Measurements from ENCODE around the gene YIPF3. TPM values are rescaled to one million over a fixed set of nuclear protein-coding genes. Genes with fewer than 3 reads are reported as not detected.
"Not testable (repeated sequence)": the region's sequence is repeated elsewhere in the genome, so short reads cannot be mapped to it uniquely, and the experiment has no call there.

YIPF3 gene
- total and polyA plus RNA-seq, 2 donors from 2014 or later, result 107 to 114 TPM

GRCh38 chr6:43467752-43468151, 49.0 kb downstream of the YIPF3 start:
- Histone ChIP-seq H3K4me1 (ENCODE audit: control insufficient read depth in 2 of 3, insufficient read depth in 2 of 3, low read depth in 1 of 3, low read length in 3 of 3) (no peaks in the 10 kb centered on the region), H3K27ac (ENCODE audit: low read depth in 2 of 2, low read length in 2 of 2) (no peak overlapping the region), H3K27me3 (ENCODE audit: control insufficient read depth, insufficient read depth, low read length) (no peaks in the 10 kb centered on the region), H3K4me3 (ENCODE audit: low read length in 3 of 3) (no peak overlapping the region), H3K36me3 (ENCODE audit: control insufficient read depth in 2 of 3, insufficient read depth in 3 of 3, low read length in 3 of 3) (no peaks in the 10 kb centered on the region), H3K9ac (ENCODE audit: low read length in 3 of 3) (no peak overlapping the region), H3K9me3 (ENCODE audit: control insufficient read depth in 2 of 3, insufficient read depth in 1 of 3, low read length in 3 of 3) (no peaks in the 10 kb centered on the region)
- intact Hi-C loops (cut with DNase I), result no loop called here
- TF ChIP-seq CTCF (IDR thresholded peaks at IDR 0.05; ENCODE audit: borderline replicate concordance, extremely low read depth, insufficient read depth), result no peak
- DNase-seq (no peak), FAIRE-seq (no peak)

GRCh38 chr6:43467265-43467664, 49.5 kb downstream of the YIPF3 start:
- H3K27ac ChIP-seq (ENCODE audit: low read depth in 2 of 2, low read length in 2 of 2); intact Hi-C loops (cut with DNase I); H3K9me3 ChIP-seq (ENCODE audit: control insufficient read depth in 2 of 3, insufficient read depth in 1 of 3, low read length in 3 of 3); H3K36me3 ChIP-seq (ENCODE audit: control insufficient read depth in 2 of 3, insufficient read depth in 3 of 3, low read length in 3 of 3); H3K4me1 ChIP-seq (ENCODE audit: control insufficient read depth in 2 of 3, insufficient read depth in 2 of 3, low read depth in 1 of 3, low read length in 3 of 3); H3K4me3 ChIP-seq (ENCODE audit: low read length in 3 of 3); H3K27me3 ChIP-seq (ENCODE audit: control insufficient read depth, insufficient read depth, low read length); H3K9ac ChIP-seq (ENCODE audit: low read length in 3 of 3); DNase-seq; FAIRE-seq: not testable (repeated sequence)

GRCh38 chr6:43465948-43466347, 50.8 kb downstream of the YIPF3 start:
- H3K27ac ChIP-seq (ENCODE audit: low read depth in 2 of 2, low read length in 2 of 2), result no peak overlapping the region
- H3K4me3 ChIP-seq (ENCODE audit: low read length in 3 of 3), result no peak overlapping the region
- intact Hi-C loops (cut with DNase I), result no loop called here
- FAIRE-seq, result no peak
- no peaks in the 10 kb centered on the region for H3K27me3 ChIP-seq (ENCODE audit: control insufficient read depth, insufficient read depth, low read length)
- H3K4me1 ChIP-seq (ENCODE audit: control insufficient read depth in 2 of 3, insufficient read depth in 2 of 3, low read depth in 1 of 3, low read length in 3 of 3), result no peaks in the 10 kb centered on the region
- H3K9me3 ChIP-seq (ENCODE audit: control insufficient read depth in 2 of 3, insufficient read depth in 1 of 3, low read length in 3 of 3), result no peaks in the 10 kb centered on the region
- no peak for DNase-seq
- no peak overlapping the region for H3K9ac ChIP-seq (ENCODE audit: low read length in 3 of 3)
- no peaks in the 10 kb centered on the region for H3K36me3 ChIP-seq (ENCODE audit: control insufficient read depth in 2 of 3, insufficient read depth in 3 of 3, low read length in 3 of 3)
- TF ChIP-seq CTCF (IDR thresholded peaks at IDR 0.05; ENCODE audit: borderline replicate concordance, extremely low read depth, insufficient read depth), result no peak

- Histone ChIP-seq H3K9ac (ENCODE audit: low read length in 3 of 3) (no peak overlapping the region), H3K4me1 (ENCODE audit: control insufficient read depth in 2 of 3, insufficient read depth in 2 of 3, low read depth in 1 of 3, low read length in 3 of 3) (no peaks in the 10 kb centered on the region), H3K27me3 (ENCODE audit: control insufficient read depth, insufficient read depth, low read length) (no peaks in the 10 kb centered on the region), H3K36me3 (ENCODE audit: control insufficient read depth in 2 of 3, insufficient read depth in 3 of 3, low read length in 3 of 3) (no peaks in the 10 kb centered on the region), H3K27ac (ENCODE audit: low read depth in 2 of 2, low read length in 2 of 2) (no peak overlapping the region), H3K9me3 (ENCODE audit: control insufficient read depth in 2 of 3, insufficient read depth in 1 of 3, low read length in 3 of 3) (no peaks in the 10 kb centered on the region), H3K4me3 (ENCODE audit: low read length in 3 of 3) (no peak overlapping the region)
- TF ChIP-seq CTCF (IDR thresholded peaks at IDR 0.05; ENCODE audit: borderline replicate concordance, extremely low read depth, insufficient read depth), result no peak
- no peak for DNase-seq
- intact Hi-C loops (cut with DNase I), result no loop called here
- no peak for FAIRE-seq
Measured at GRCh38 chr6:43464337-43464736, 52.4 kb downstream of the YIPF3 start.

Measured in kidney (tissue), 14 donors.